HG03097 (cell line): ENCODE data around the gene ZNF296.
"Not testable (repeated sequence)": the region's sequence is repeated elsewhere in the genome, so short reads cannot be mapped to it uniquely, and the experiment has no call there.

Experiments
- ATAC-seq: cut with Tn5 transposase; IDR thresholded peaks from one replicate; pipeline ENCODE4 v1.9.1; 2021; ENCODE audit not compliant: unreplicated experiment, low FRiP score

ZNF296 gene

GRCh38 chr19:45076029-45076850, at the start of gene ZNF296:
Gene ZNF296, minus strand, starts transcription at chr19:45076478. Its CDS starts 105 bp downstream, at chr19:45076373.
- peak; percentile 40 for ATAC-seq

- no peak for ATAC-seq
These were observed 49.1 kb upstream of the ZNF296 start for GRCh38 chr19:45125360-45125759.

- ATAC-seq: no peak
These were observed 47.7 kb upstream of the ZNF296 start for GRCh38 chr19:45124021-45124420.

GRCh38 chr19:45123440-45123850, 47.2 kb upstream of the ZNF296 start:
- no peak for ATAC-seq

- ATAC-seq: no peak
These were observed 46.6 kb upstream of the ZNF296 start for GRCh38 chr19:45122832-45123231.

GRCh38 chr19:45121827-45122345, 45.6 kb upstream of the ZNF296 start:
- ATAC-seq: no peak

- ATAC-seq: no peak
These were observed 43.3 kb upstream of the ZNF296 start for GRCh38 chr19:45119582-45119981.

GRCh38 chr19:45118591-45119355, 42.5 kb upstream of the ZNF296 start:
- ATAC-seq: peak; percentile 48

- no peak for ATAC-seq
These were observed 41.8 kb upstream of the ZNF296 start for GRCh38 chr19:45118106-45118505.

- ATAC-seq: no peak
These were observed 41.4 kb upstream of the ZNF296 start for GRCh38 chr19:45117671-45118070.

GRCh38 chr19:45117167-45117594, 40.9 kb upstream of the ZNF296 start:
- ATAC-seq: no peak

GRCh38 chr19:45115809-45116615, 39.7 kb upstream of the ZNF296 start:
- no peak for ATAC-seq

- ATAC-seq: no peak
These were observed 37.8 kb upstream of the ZNF296 start for GRCh38 chr19:45114116-45114515.

- no peak for ATAC-seq
These were observed 37.4 kb upstream of the ZNF296 start for GRCh38 chr19:45113628-45114027.

- no peak for ATAC-seq
These were observed 36.0 kb upstream of the ZNF296 start for GRCh38 chr19:45112111-45112827.

GRCh38 chr19:45110851-45111266, 34.6 kb upstream of the ZNF296 start:
- ATAC-seq: no peak

GRCh38 chr19:45107621-45108150, 31.4 kb upstream of the ZNF296 start:
- ATAC-seq: no peak

- ATAC-seq: not testable (repeated sequence)
These were observed 30.1 kb upstream of the ZNF296 start for GRCh38 chr19:45106363-45106762.

GRCh38 chr19:45104658-45105349, 28.5 kb upstream of the ZNF296 start:
- ATAC-seq: no peak
